Middle frontal gyrus (tissue), 1 donor: ENCODE results near the gene MRPS10.
"Not testable (repeated sequence)": the region's sequence is repeated elsewhere in the genome, so short reads cannot be mapped to it uniquely, and the experiment has no call there.

ENCODE experiments used
- DNase-seq: peaks from one replicate; pipeline ENCODE4 v3.0.0-alpha.2; 2015; ENCODE audit warnings: low spot score; ENCODE audit errors: extremely low spot score

The MRPS10 gene

GRCh38 chr6:42239333-42239732 is 21.7 kb upstream of the MRPS10 start:
- DNase-seq: no peak

GRCh38 chr6:42237857-42238256 is 20.2 kb upstream of the MRPS10 start:
- DNase-seq: no peak

DNA sequence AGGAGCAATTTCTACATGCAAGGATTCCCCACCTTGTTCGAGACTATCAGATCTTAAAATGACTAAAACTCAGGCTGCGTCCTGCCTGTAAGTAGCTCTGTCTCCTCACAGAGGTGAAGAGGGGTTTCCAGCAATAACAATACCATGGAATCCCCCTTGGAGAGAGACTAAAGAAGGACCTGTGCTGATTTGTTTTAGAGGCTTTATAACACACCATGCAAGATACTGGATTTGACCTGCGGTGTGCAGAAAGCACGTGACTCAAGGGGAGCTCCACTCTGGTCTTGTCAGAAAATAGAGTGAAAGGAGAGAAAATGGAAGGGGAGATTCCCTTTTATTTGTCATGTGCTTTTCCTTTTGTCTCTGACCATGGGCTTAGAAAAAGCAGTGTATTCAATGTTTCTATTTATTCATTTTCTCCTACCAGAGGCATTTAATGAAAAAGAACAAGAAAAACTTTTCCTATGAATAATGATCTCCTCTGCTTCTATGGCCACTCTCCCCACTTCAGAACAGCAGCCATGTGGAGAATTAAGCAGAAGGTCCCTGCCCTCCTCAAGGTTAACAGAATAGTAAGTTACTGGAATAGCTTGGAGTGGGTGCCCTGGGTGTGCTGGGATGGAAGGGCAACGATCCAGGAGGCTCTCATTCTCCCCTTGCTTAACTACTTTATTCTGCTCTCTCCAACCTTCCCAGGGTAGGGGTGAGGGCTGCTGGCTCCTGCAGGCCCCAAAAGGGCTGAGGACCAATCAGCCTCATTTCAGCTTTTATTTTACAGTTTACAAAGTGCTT is 19.2 kb upstream of the MRPS10 start:
- DNase-seq: no peak

DNA sequence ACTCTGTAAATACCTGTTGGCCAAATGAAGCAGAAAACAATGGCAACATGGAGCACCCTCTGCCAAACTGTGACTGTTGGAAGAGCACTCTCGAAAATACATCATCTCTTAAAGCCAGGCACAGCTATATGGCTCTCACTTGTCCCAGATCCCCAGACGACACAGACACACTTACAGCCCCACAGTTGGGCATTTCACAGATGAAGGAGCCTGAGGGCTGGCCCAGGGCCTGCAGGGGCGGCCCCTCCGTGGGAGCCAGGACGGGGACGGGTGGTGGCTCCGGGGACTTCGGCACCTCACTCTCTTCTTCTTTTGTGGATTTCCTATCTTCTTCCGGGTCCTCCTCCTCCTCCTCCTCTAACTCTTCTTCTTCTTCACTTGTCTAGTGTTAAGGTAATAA is 18.4 kb upstream of the MRPS10 start:
- no peak for DNase-seq

- DNase-seq: no peak
Observed at GRCh38 chr6:42232035-42232434, 14.4 kb upstream of the MRPS10 start.

GRCh38 chr6:42230345-42231321 is 13.0 kb upstream of the MRPS10 start:
- no peak for DNase-seq

GRCh38 chr6:42229506-42230119 is 12.0 kb upstream of the MRPS10 start:
- no peak for DNase-seq

GRCh38 chr6:42228305-42228704 is 10.6 kb upstream of the MRPS10 start:
- DNase-seq: no peak

DNA sequence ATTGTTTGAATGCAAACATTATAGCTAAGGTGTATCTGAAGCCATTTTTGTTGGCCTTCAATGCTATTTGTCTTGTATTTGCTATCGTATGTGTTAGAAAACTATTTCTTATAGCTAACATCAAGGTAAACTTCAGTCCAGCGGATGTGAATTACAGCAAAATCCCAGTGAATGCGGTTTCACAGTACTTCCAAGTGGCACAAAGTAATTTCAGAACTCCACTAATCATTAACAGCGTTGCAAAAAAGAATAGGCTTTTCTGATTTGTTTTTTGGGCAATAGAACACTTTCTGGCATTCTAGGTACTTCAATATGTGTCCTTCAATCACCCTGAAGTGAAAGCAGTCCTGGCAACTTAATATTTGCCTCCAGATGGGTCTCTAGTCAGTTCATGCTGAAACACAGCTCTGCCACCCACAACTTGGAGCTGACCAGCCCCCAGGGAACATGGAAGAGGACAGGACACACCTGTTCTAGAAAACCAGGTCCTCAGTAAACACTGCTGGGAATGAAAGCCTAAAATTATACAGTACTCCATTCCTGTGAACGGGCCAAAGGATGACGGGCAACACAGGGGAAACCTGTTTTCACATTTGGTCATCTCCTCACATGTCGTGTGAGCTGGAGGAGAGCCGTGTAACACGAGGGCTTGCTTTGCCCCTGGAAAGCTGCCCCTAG is 9.7 kb upstream of the MRPS10 start:
- no peak for DNase-seq

GRCh38 chr6:42226645-42227143 is 9.0 kb upstream of the MRPS10 start:
- no peak for DNase-seq

GRCh38 chr6:42226161-42226611 is 8.5 kb upstream of the MRPS10 start:
- DNase-seq: no peak

GRCh38 chr6:42225419-42225818 is 7.8 kb upstream of the MRPS10 start:
- no peak for DNase-seq

- no peak for DNase-seq
Observed at GRCh38 chr6:42225029-42225339, 7.3 kb upstream of the MRPS10 start.

GRCh38 chr6:42224222-42225028 is 6.8 kb upstream of the MRPS10 start:
- no peak for DNase-seq

DNA sequence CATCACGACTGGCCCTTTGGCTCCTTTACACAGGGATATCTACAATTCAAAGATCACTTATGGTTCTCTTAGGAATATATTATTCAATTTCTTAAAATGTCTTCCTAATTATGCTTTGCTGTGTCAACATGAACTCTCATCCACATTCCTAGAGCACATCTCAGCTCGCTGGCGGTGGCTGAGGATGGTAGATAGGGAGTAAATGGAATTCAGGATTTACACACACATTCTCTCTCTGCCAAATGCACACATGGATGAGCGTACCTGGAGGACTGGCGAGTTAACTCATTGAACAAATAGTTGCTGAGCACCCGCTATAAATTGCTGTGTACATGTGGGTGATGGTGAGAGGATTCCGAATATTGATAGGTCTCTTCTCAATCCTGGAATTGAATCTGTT is 4.8 kb upstream of the MRPS10 start:
- no peak for DNase-seq

GRCh38 chr6:42221546-42221945 is 3.9 kb upstream of the MRPS10 start:
- no peak for DNase-seq

DNA sequence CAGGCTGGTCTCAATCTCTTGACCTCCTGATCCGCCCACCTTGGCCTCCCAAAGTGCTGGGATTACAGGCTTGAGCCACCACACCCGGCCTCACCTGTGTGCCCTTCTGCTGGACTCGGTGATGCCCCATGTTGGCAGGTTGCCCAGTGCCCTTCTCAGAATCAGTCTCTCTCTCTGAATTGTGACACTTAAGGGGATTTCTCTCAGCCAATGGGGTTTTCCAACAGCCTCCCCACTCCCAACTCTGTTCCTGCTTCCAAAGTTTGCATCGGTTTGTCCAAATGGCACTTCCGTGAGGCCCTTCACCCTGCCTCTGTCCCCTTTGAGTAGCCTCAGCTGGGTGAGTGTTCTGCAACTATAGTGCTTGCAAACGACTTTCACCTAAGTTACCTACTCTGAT is 3.1 kb upstream of the MRPS10 start:
- no peak for DNase-seq

- no peak for DNase-seq
Observed at GRCh38 chr6:42217157-42217518, 523 bp downstream of the MRPS10 start.

- DNase-seq: not testable (repeated sequence)
Observed at GRCh38 chr6:42216495-42216894, 1.2 kb downstream of the MRPS10 start.

DNA sequence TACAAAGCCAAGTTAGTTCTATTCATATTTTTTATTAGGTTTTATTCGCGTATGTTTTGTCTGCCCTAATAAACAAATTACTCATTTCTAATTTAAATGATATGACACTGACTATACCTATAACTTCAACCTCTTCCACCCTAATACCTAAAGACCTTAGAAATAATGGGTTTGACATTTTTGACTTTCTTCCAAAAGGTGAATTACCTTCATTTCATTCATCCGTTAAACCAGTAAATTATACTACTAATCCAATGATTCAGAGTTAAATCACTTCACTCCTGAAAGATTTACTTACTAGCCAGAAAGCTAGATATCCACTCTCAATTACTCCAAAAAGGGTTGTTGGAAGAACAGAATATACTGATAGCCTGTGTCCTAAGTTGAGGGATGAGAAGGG is 5.2 kb downstream of the MRPS10 start:
- DNase-seq: no peak

- no peak for DNase-seq
Observed at GRCh38 chr6:42211726-42212125, 5.9 kb downstream of the MRPS10 start.
